Measurements from ENCODE around the gene LRIT2. TPM values are rescaled to one million over a fixed set of nuclear protein-coding genes. Genes with fewer than 3 reads are reported as not detected.
"Not testable (repeated sequence)": the region's sequence is repeated elsewhere in the genome, so short reads cannot be mapped to it uniquely, and the experiment has no call there.

Gene LRIT2
- total RNA-seq, 2 experiments from 2014 or later = not detected

GRCh38 chr10:84188815-84189214, 36.5 kb downstream of the LRIT2 start:
- DNase-seq (no peak), ATAC-seq (no peak)
- Mint-ChIP-seq H3K36me3 (ENCODE audit: low read depth) (no peaks in the 10 kb centered on the region), H3K27ac (no peak overlapping the region), H3K4me3 (no peak overlapping the region), H3K4me1 (ENCODE audit: low read depth) (peaks cover 14% of the 10 kb centered on the region), H3K27me3 (peaks cover 1% of the 10 kb centered on the region), H3K9me3 (no peaks in the 10 kb centered on the region)
- intact Hi-C loops (cut with micrococcal nuclease) = no loop called here
- no peak for TF ChIP-seq CTCF (IDR thresholded peaks at IDR 0.05)
- CTCF ChIA-PET = interaction anchor here (0.9 to 2.0 kb wide), 3 partner anchors 13 to 40 kb away, joined by 3 to 5 read pairs (median 3); no protein-coding TSS in a partner anchor
- POLR2A ChIA-PET = interaction anchor here (0.8 kb wide), 1 partner anchor 38 kb away, joined by 3 read pairs; no protein-coding TSS in a partner anchor

GRCh38 chr10:84185526-84186175, 39.7 kb downstream of the LRIT2 start:
- Mint-ChIP-seq H3K27me3 (no peaks in the 10 kb centered on the region), H3K9me3 (no peaks in the 10 kb centered on the region), H3K4me1 (ENCODE audit: low read depth) (peaks cover 4% of the 10 kb centered on the region), H3K27ac (no peak overlapping the region), H3K4me3 (no peak overlapping the region), H3K36me3 (ENCODE audit: low read depth) (no peaks in the 10 kb centered on the region)
- DNase-seq (no peak), ATAC-seq (no peak)
- no peak for TF ChIP-seq CTCF (IDR thresholded peaks at IDR 0.05)
- POLR2A ChIA-PET = no interaction called here
- intact Hi-C loops (cut with micrococcal nuclease) = no loop called here
- CTCF ChIA-PET = no interaction called here

GRCh38 chr10:84184517-84184916, 40.8 kb downstream of the LRIT2 start:
- ChIA-PET CTCF (interaction anchor here (0.8 kb wide), 1 partner anchor 41 kb away, joined by 4 read pairs; no protein-coding TSS in a partner anchor), POLR2A (no interaction called here)
- no peaks in the 10 kb centered on the region for H3K27me3 Mint-ChIP-seq
- DNase-seq (no peak), ATAC-seq (no peak)
- no peak for TF ChIP-seq CTCF (IDR thresholded peaks at IDR 0.05)
- no peak overlapping the region for H3K27ac Mint-ChIP-seq
- H3K4me1 Mint-ChIP-seq (ENCODE audit: low read depth) = peaks cover 3% of the 10 kb centered on the region
- no peak overlapping the region for H3K4me3 Mint-ChIP-seq
- intact Hi-C loops (cut with micrococcal nuclease) = no loop called here
- no peaks in the 10 kb centered on the region for H3K36me3 Mint-ChIP-seq (ENCODE audit: low read depth)
- no peaks in the 10 kb centered on the region for H3K9me3 Mint-ChIP-seq

- POLR2A ChIA-PET = no interaction called here
- no peak overlapping the region for H3K27ac Mint-ChIP-seq
- CTCF ChIA-PET = interaction anchor here (1.2 to 2.1 kb wide), 3 partner anchors 33 to 71 kb away, joined by 3 to 9 read pairs (median 5); no protein-coding TSS in a partner anchor
- intact Hi-C loops (cut with micrococcal nuclease) = no loop called here
- H3K4me1 Mint-ChIP-seq (ENCODE audit: low read depth) = peaks cover 7% of the 10 kb centered on the region
- no peak for TF ChIP-seq CTCF (IDR thresholded peaks at IDR 0.05)
- ATAC-seq (no peak), DNase-seq (no peak)
- no peaks in the 10 kb centered on the region for H3K27me3 Mint-ChIP-seq
- no peaks in the 10 kb centered on the region for H3K9me3 Mint-ChIP-seq
- no peak overlapping the region for H3K4me3 Mint-ChIP-seq
- no peaks in the 10 kb centered on the region for H3K36me3 Mint-ChIP-seq (ENCODE audit: low read depth)
These were observed 43.7 kb downstream of the LRIT2 start for GRCh38 chr10:84181631-84182030.

GRCh38 chr10:84180386-84180785, 45.0 kb downstream of the LRIT2 start:
- H3K4me1 Mint-ChIP-seq (ENCODE audit: low read depth); POLR2A ChIA-PET; ATAC-seq; H3K27ac Mint-ChIP-seq; H3K9me3 Mint-ChIP-seq; H3K27me3 Mint-ChIP-seq; intact Hi-C loops (cut with micrococcal nuclease); H3K4me3 Mint-ChIP-seq; DNase-seq; CTCF ChIA-PET; H3K36me3 Mint-ChIP-seq (ENCODE audit: low read depth): not testable (repeated sequence)
